Fibroblast of lung (primary cell): ENCODE measurements around the gene NT5C3A.
"Not testable (repeated sequence)": the region's sequence is repeated elsewhere in the genome, so short reads cannot be mapped to it uniquely, and the experiment has no call there.

ENCODE experiments used
- CTCF ChIP-seq, 2 donors: IDR thresholded peaks in 1 of 2; conservative IDR thresholded peaks in 1 of 2; 1 replicate in 1 of 2; 2 replicates in 1 of 2; pipeline ENCODE4 v1.5.1; 2011 to 2012; ENCODE audit warnings: low read length in 2 of 2, control low read depth in 1 of 2, inconsistent platforms in 1 of 2, low read depth in 1 of 2, mild to moderate bottlenecking in 1 of 2
- EZH2 ChIP-seq: IDR thresholded peaks from 2 replicates; pipeline ENCODE4 v1.5.1; 2012; ENCODE audit warnings: low read length, control low read depth, mild to moderate bottlenecking; ENCODE audit errors: missing control alignments

GRCh38 chr7:32998361-32999171 lies 64.0 kb downstream of the NT5C3A start:
- TF ChIP-seq CTCF (conservative IDR thresholded peaks at IDR 0.05 in 1 of 2, IDR thresholded peaks at IDR 0.05 in 1 of 2; ENCODE audit: low read depth in 1 of 2, low read length in 2 of 2); EZH2: not testable (repeated sequence)
